OCI-LY3 (cell line): ENCODE results near the gene UNC93A.
A peak's percentile ranks its signal among the peaks of the same experiment; 100 is the strongest.
"Not testable (repeated sequence)": the region's sequence is repeated elsewhere in the genome, so short reads cannot be mapped to it uniquely, and the experiment has no call there.

Source experiments
- H2AFZ ChIP-seq: fragments of 200-600, 300-600 bp; shearing (Covaris generic); 2 replicates; pipeline ENCODE4 v1.6.0; 2014; ENCODE audit warnings: antibody characterized with exemption, low read depth, low read length
- H3K27ac ChIP-seq: fragments of 200-600, 300-600 bp; sonication (generic); 2 replicates; pipeline ENCODE4 v1.5.1; 2014; ENCODE audit warnings: mild to moderate bottlenecking, low read length, moderate library complexity, mixed read lengths
- H3K27me3 ChIP-seq: fragments of 200-600, 300-600 bp; sonication (generic); 2 replicates; pipeline ENCODE4 v1.6.1; 2014; ENCODE audit warnings: low read depth, low read length, mixed read lengths
- H3K36me3 ChIP-seq: fragments of 200-600, 300-600 bp; sonication (generic); replicated peaks from 2 replicates; pipeline ENCODE3; 2014; ENCODE audit warnings: low read depth, low read length, mixed read lengths
- H3K4me1 ChIP-seq: fragments of 300-600, 200-600 bp; sonication (generic); 2 replicates; pipeline ENCODE4 v1.6.1; 2014; ENCODE audit warnings: low read length, mixed read lengths
- H3K4me2 ChIP-seq: fragments of 200-600, 300-600 bp; sonication (generic); 2 replicates; pipeline ENCODE4 v1.6.1; 2014; ENCODE audit warnings: low read length, mixed read lengths
- H3K4me3 ChIP-seq: fragments of 300-600, 200-600 bp; sonication (generic); 2 replicates; pipeline ENCODE4 v1.5.1; 2014; ENCODE audit warnings: antibody characterized with exemption, mild to moderate bottlenecking, low read length, moderate library complexity
- H3K79me2 ChIP-seq: fragments of 300-600, 200-600 bp; shearing (Covaris generic); 2 replicates; pipeline ENCODE4 v1.6.1; 2014; ENCODE audit warnings: mild to moderate bottlenecking, low read length, mixed read lengths
- H3K9ac ChIP-seq: fragments of 300-600, 200-600 bp; shearing (Covaris generic); 2 replicates; pipeline ENCODE4 v1.6.0; 2014; ENCODE audit warnings: mild to moderate bottlenecking, low read length, moderate library complexity
- H3K9me3 ChIP-seq: fragments of 200-600, 300-600 bp; shearing (Covaris generic); 2 replicates; pipeline ENCODE4 v1.6.1; 2014; ENCODE audit warnings: low read length, mixed read lengths; ENCODE audit not compliant: insufficient read depth
- H4K20me1 ChIP-seq: fragments of 200-600, 300-600 bp; sonication (generic); 2 replicates; pipeline ENCODE4 v1.6.1; 2016; ENCODE audit warnings: low read length, mixed read lengths; ENCODE audit not compliant: insufficient read depth
- EZH2phosphoT487 ChIP-seq: fragments of 200-600 bp; shearing (Covaris generic); IDR thresholded peaks from 2 replicates; pipeline ENCODE4 v1.6.1; 2018; ENCODE audit warnings: antibody characterized with exemption, mixed run types, low read depth
- TF ChIP-seq, protein P1 (sequence below): fragments of 200-600, 300-600 bp; sonication (generic); IDR thresholded peaks from 2 replicates; pipeline ENCODE4 v1.5.1; 2014; ENCODE audit warnings: antibody characterized with exemption, low read length, low read depth

UNC93A gene

DNA sequence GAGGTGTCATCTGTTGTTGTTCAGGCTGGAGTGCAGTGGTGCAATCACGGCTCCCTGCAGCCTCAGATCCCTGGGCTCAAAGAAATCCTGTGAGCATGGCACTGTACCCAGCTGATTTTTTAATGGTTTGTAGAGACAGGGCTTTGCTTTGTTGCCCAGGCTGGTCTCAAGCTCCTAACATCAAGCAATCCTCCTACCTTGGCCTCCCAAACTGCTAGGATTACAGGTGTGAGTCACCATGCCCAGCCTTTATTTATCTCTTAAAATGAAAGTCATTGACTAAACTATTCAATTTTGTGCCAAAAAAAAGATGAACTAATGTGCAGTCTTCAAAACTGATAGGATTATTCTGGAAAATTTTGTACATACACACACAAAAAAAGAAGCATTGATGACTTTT, 38.8 kb upstream of the UNC93A start:
- H3K4me1 ChIP-seq, result no peaks in the 10 kb centered on the region
- no peak overlapping the region for H3K9ac ChIP-seq
- H3K4me3 ChIP-seq, result no peak overlapping the region
- H3K27ac ChIP-seq, result no peak overlapping the region
- no peaks in the 10 kb centered on the region for H3K27me3 ChIP-seq
- H3K36me3 ChIP-seq, result no peaks in the 10 kb centered on the region
- no peaks in the 10 kb centered on the region for H4K20me1 ChIP-seq
- no peaks in the 10 kb centered on the region for H3K9me3 ChIP-seq
- no peak overlapping the region for H2AFZ ChIP-seq
- H3K79me2 ChIP-seq, result no peaks in the 10 kb centered on the region
- H3K4me2 ChIP-seq, result no peak overlapping the region
- no peak for TF ChIP-seq EZH2phosphoT487
- TF ChIP-seq, protein P1, sequence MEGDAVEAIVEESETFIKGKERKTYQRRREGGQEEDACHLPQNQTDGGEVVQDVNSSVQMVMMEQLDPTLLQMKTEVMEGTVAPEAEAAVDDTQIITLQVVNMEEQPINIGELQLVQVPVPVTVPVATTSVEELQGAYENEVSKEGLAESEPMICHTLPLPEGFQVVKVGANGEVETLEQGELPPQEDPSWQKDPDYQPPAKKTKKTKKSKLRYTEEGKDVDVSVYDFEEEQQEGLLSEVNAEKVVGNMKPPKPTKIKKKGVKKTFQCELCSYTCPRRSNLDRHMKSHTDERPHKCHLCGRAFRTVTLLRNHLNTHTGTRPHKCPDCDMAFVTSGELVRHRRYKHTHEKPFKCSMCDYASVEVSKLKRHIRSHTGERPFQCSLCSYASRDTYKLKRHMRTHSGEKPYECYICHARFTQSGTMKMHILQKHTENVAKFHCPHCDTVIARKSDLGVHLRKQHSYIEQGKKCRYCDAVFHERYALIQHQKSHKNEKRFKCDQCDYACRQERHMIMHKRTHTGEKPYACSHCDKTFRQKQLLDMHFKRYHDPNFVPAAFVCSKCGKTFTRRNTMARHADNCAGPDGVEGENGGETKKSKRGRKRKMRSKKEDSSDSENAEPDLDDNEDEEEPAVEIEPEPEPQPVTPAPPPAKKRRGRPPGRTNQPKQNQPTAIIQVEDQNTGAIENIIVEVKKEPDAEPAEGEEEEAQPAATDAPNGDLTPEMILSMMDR, result no peak

- Histone ChIP-seq H3K4me3 (no peak overlapping the region), H4K20me1 (no peaks in the 10 kb centered on the region), H3K9me3 (no peaks in the 10 kb centered on the region), H3K27ac (no peak overlapping the region), H3K4me2 (no peak overlapping the region), H3K9ac (no peak overlapping the region), H2AFZ (no peak overlapping the region), H3K79me2 (no peaks in the 10 kb centered on the region), H3K4me1 (no peaks in the 10 kb centered on the region), H3K36me3 (no peaks in the 10 kb centered on the region), H3K27me3 (peaks cover 3% of the 10 kb centered on the region; the same call in 1 of the 2 replicates)
- TF ChIP-seq EZH2phosphoT487, result no peak
- TF ChIP-seq, protein P1, result peak; percentile 17; the same call in 1 of the 2 replicates
Measured at GRCh38 chr6:167255918-167256553, 35.1 kb upstream of the UNC93A start.

GRCh38 chr6:167258646-167259045, 32.5 kb upstream of the UNC93A start:
- TF ChIP-seq, protein P1, result no peak
- no peak for TF ChIP-seq EZH2phosphoT487
- no peak overlapping the region for H3K9ac ChIP-seq
- no peaks in the 10 kb centered on the region for H3K9me3 ChIP-seq
- H3K36me3 ChIP-seq, result no peaks in the 10 kb centered on the region
- no peaks in the 10 kb centered on the region for H3K4me1 ChIP-seq
- no peaks in the 10 kb centered on the region for H4K20me1 ChIP-seq
- no peaks in the 10 kb centered on the region for H3K79me2 ChIP-seq
- no peak overlapping the region for H3K4me3 ChIP-seq
- H2AFZ ChIP-seq, result no peak overlapping the region
- H3K27ac ChIP-seq, result no peak overlapping the region
- H3K27me3 ChIP-seq, result peaks cover 3% of the 10 kb centered on the region; the same call in 1 of the 2 replicates
- no peak overlapping the region for H3K4me2 ChIP-seq

- H3K9ac ChIP-seq, H3K27me3 ChIP-seq, H3K4me1 ChIP-seq: not testable (repeated sequence)
Measured at GRCh38 chr6:167266057-167266829, 24.9 kb upstream of the UNC93A start.

More at GRCh38 chr6:167266057-167266829, 24.9 kb upstream of the UNC93A start:
- not testable (repeated sequence) for H3K4me3 ChIP-seq, H3K27ac ChIP-seq, H3K79me2 ChIP-seq, H3K4me2 ChIP-seq, H3K36me3 ChIP-seq, H3K9me3 ChIP-seq, H2AFZ ChIP-seq, H4K20me1 ChIP-seq
